T-cell (primary cell): ENCODE results near the gene ITPR3. TPM values are rescaled to one million over a fixed set of nuclear protein-coding genes. Genes with fewer than 3 reads are reported as not detected.
A peak's percentile ranks its signal among the peaks of the same experiment; 100 is the strongest.

ENCODE experiments used
- ATAC-seq, 4 experiments: fragments of 200-7000 bp in 3 of 4; fragments of 150-1000 bp in 1 of 4; cut with Tn5 transposase; replicated peaks in 1 of 4; 1 replicate in 3 of 4; 2 replicates in 1 of 4; pipeline ENCODE4 v1.10.0; 2021; ENCODE audit warnings: moderate library complexity in 3 of 4, mild to moderate bottlenecking in 2 of 4, moderate number of reproducible peaks in 1 of 4
- CTCF ChIA-PET, 2 donors: fragments of 300-600 bp; sonication (Branson Sonifier 250); formaldehyde crosslinking; loops; one replicate each; lab custom pipeline; 2022; ENCODE audit warnings: antibody characterized with exemption in 2 of 2; lab: Charles Lee
- POLR2A ChIA-PET, 2 donors: fragments of 300-600 bp; sonication (Branson Sonifier 250); formaldehyde crosslinking; loops; one replicate each; lab custom pipeline; 2022; ENCODE audit warnings: antibody characterized with exemption in 2 of 2; lab: Charles Lee
- DNase-seq, 35 experiments: peaks; one replicate each; pipeline versions ENCODE4 v3.0.0 to v3.0.0-alpha.2; 2013 to 2023
- H3K27ac ChIP-seq: one replicate; pipeline ENCODE4 v1.5.1; 2013; ENCODE audit warnings: low read length
- H3K27me3 ChIP-seq, 2 experiments: replicated peaks in 1 of 2; 1 replicate in 1 of 2; 2 replicates in 1 of 2; pipeline versions ENCODE4 v1.6.1 to v1.7.0; 2013; ENCODE audit warnings: low read length in 1 of 2, mixed read lengths in 1 of 2; ENCODE audit not compliant: control insufficient read depth in 2 of 2, insufficient read depth in 2 of 2; ENCODE audit errors: extremely low read depth in 1 of 2
- H3K36me3 ChIP-seq, 2 donors: 1 replicate in 1 of 2; 2 replicates in 1 of 2; pipeline versions ENCODE4 v1.6.1 to v1.7.0; 2013; ENCODE audit warnings: low read length in 1 of 2; ENCODE audit not compliant: control insufficient read depth in 2 of 2, insufficient read depth in 1 of 2; ENCODE audit errors: extremely low read depth in 1 of 2
- H3K4me1 ChIP-seq, 2 experiments: 1 replicate in 1 of 2; 2 replicates in 1 of 2; pipeline versions ENCODE4 v1.6.1 to v1.7.0; 2013; ENCODE audit warnings: low read length in 2 of 2, mixed read lengths in 1 of 2; ENCODE audit not compliant: insufficient read depth in 2 of 2, control insufficient read depth in 1 of 2; ENCODE audit errors: extremely low read depth in 1 of 2
- H3K4me3 ChIP-seq, 2 donors: 1 replicate in 1 of 2; 2 replicates in 1 of 2; pipeline versions ENCODE4 v1.5.1 to v1.7.0; 2013; ENCODE audit warnings: mild to moderate bottlenecking in 2 of 2, low read length in 1 of 2, moderate library complexity in 1 of 2; ENCODE audit not compliant: control insufficient read depth in 1 of 2; ENCODE audit errors: extremely low read depth in 1 of 2
- H3K9me3 ChIP-seq: 2 replicates; pipeline ENCODE4 v1.7.0; 2013
- H3K27ac Mint-ChIP-seq, 2 donors: one replicate each; pipeline ENCODE4 v1.8.0; 2020 to 2021; ENCODE audit warnings: mild to moderate bottlenecking in 2 of 2, mixed read lengths in 2 of 2
- H3K27me3 Mint-ChIP-seq, 2 donors: one replicate each; pipeline ENCODE4 v1.8.0; 2021 to 2022; ENCODE audit warnings: mixed read lengths in 2 of 2
- H3K36me3 Mint-ChIP-seq: one replicate; pipeline ENCODE4 v1.8.0; 2021; ENCODE audit warnings: mixed read lengths
- H3K4me1 Mint-ChIP-seq, 3 donors: one replicate each; pipeline ENCODE4 v1.8.0; 2020 to 2022; ENCODE audit warnings: mixed read lengths in 3 of 3, mild to moderate bottlenecking in 1 of 3
- H3K4me3 Mint-ChIP-seq, 3 donors: one replicate each; pipeline ENCODE4 v1.8.0; 2020 to 2022; ENCODE audit warnings: mild to moderate bottlenecking in 3 of 3, mixed read lengths in 3 of 3, moderate library complexity in 3 of 3
- H3K9me3 Mint-ChIP-seq, 3 donors: one replicate each; pipeline ENCODE4 v1.8.0; 2020 to 2022; ENCODE audit warnings: mixed read lengths in 3 of 3
- WGBS: methylation state at CpG from one replicate; pipeline ENCODE4 v1.1.5; 2013; ENCODE audit warnings: missing lambda C conversion rate; ENCODE audit not compliant: insufficient coverage; 5-methylcytosine and 5-hydroxymethylcytosine counted together
- total RNA-seq, 35 experiments: library from RNA in 6 of 35; stranded (reverse) in 6 of 35; fragments of 120-200 nt in 1 of 35; gene quantifications; one replicate each; pipeline versions ENCODE4 v1.2.1 to v1.2.4 and lab custom pipeline; 2013 to 2026

ITPR3 gene
- total RNA-seq, 5 donors from 2014 or later (not counting 1 experiment from before 2014, with no cell fraction given): 49.2 to 63.6 (median 62.4) TPM

DNA sequence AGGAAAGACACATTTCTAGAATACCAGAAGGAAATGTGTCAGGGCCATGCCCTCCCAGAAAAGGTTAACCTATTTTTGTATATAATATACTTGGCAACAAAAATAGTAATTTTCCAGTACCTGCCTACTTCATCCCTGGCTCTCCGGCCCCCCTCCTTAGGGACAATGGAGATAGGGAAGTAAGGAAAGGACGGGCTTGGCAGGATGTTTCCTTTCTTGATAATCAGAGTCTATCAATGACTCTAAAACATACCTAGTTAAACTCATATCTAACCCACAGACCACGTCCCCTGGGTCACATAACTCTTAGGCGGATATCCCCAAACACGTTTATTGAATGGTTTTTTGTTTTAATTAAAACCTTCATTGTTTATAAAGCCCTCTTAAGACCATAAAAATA lies 78.6 kb downstream of the ITPR3 start:
- no peaks in the 10 kb centered on the region for H3K9me3 Mint-ChIP-seq
- WGBS: 90% methylated on average over 2 of the region's 5 CpGs
- H3K36me3 ChIP-seq: peaks cover 0 to 29% of the 10 kb centered on the region in 2 donors

DNA sequence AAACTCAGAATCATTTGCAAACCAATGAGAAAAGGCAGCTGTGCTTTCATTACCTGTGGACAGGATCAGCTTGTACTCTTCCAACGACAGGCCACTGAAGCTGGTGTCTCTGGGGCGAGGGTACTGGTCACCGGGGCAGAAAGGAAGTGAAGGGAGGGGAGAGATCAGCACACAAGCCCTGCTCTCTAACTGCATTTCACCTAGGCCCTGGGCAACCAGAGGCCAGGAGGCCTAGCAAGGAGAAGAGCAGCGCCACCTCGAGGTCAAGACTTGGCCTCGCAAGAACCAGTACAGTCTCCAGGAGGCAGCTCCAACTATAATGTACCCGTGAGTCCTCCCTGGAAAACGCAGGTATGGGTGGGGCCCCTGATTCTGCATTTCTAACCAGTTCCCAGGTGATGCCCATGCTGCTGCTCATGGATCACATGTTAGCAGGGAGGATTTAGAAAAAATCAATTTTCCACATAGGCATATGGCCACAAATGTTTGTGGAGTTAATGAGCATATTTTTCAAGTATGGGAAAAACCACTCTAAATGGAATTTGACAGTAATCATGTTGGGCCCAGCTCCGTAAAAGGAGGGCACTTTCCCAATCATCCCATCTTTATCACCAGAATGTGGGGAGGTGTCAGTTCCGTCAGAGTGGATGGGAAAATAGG lies 79.4 kb downstream of the ITPR3 start:
- Mint-ChIP-seq H3K27ac (peak overlapping the region; percentile 77 to 83), H3K4me1 (peaks cover 36 to 51% (median 41%) of the 10 kb centered on the region in 3 donors), H3K4me3 (no peak overlapping the region), H3K9me3 (no peaks in the 10 kb centered on the region), H3K36me3 (peaks cover 19% of the 10 kb centered on the region), H3K27me3 (no peaks in the 10 kb centered on the region)
- Histone ChIP-seq H3K4me3 (no peak overlapping the region), H3K9me3 (no peaks in the 10 kb centered on the region), H3K4me1 (peaks cover 35 to 38% of the 10 kb centered on the region in 2 experiments), H3K27ac (no peak overlapping the region), H3K36me3 (peaks cover 0 to 21% of the 10 kb centered on the region in 2 donors), H3K27me3 (no peaks in the 10 kb centered on the region)
- DNase-seq (peak; percentile 41 to 87 (median 68)), ATAC-seq (peak; percentile 61 to 69 (median 65))
- CTCF ChIA-PET: interaction anchor here (0.7 to 2.5 kb wide), 10 partner anchors 9 to 120 kb away, joined by 3 to 13 read pairs (median 3); partner anchors contain the start of genes BAK1 (in 1 of the 2) and UQCC2 (in 1 of the 2)
- POLR2A ChIA-PET: interaction anchor here (0.5 to 0.7 kb wide), 2 partner anchors 11 to 95 kb away, joined by 3 to 6 read pairs; partner anchors contain the start of gene UQCC2 (in 1 of the 2)
- WGBS: 65% methylated on average over 5 of the region's 10 CpGs

More for the DNA sequence above, 78.6 kb downstream of the ITPR3 start:
- H3K27ac ChIP-seq: no peak overlapping the region
- no peaks in the 10 kb centered on the region for H3K27me3 ChIP-seq
- H3K36me3 Mint-ChIP-seq: peaks cover 19% of the 10 kb centered on the region
- ATAC-seq: no peak
- no peak overlapping the region for H3K4me3 ChIP-seq
- no peak overlapping the region for H3K4me3 Mint-ChIP-seq
- H3K4me1 ChIP-seq: peaks cover 41 to 46% of the 10 kb centered on the region in 2 experiments
- POLR2A ChIA-PET: no interaction called here
- DNase-seq: no peak
- H3K27me3 Mint-ChIP-seq: no peaks in the 10 kb centered on the region
- H3K4me1 Mint-ChIP-seq: peaks cover 42 to 59% (median 49%) of the 10 kb centered on the region in 3 donors
- H3K9me3 ChIP-seq: no peaks in the 10 kb centered on the region
- H3K27ac Mint-ChIP-seq: peak overlapping the region; percentile 65 to 80
- CTCF ChIA-PET: interaction anchor here (0.6 to 1.7 kb wide), 6 partner anchors 12 to 125 kb away, joined by 3 to 4 read pairs (median 3); partner anchors contain the start of gene BAK1 (in 1 of the 2)

DNA sequence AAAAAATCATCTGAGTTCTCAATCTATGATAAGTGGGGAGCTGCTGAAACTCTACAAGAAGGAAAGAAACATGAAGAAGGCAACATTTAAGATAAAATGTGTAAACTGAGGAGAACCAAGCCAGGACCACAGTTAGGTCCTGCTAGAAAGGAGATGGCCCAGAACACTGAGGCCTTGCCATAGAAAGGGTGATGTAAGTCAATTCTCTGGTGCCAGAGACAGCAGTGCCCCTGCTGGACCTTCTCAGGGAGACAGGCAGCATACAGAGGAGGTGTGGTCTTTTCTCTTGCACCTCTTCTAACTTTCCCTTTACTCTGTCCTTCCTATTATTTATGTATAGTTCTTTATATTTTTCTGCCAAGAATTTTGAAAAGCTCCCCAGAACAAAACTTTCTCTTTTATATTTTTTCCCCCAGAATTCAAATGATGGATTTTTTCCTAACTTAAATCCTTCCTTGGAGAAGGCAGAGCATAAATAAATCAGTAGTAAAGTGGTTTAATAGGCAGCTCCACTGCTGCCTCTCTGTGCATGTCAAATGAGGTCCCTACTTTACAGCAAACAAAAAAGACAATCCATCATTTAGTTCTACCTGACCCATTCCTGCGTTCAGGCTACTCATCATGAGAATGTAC lies 81.3 kb downstream of the ITPR3 start:
- H3K27ac ChIP-seq: no peak overlapping the region
- ChIA-PET CTCF (interaction anchor here (0.6 to 2.5 kb wide), 7 partner anchors 9 to 357 kb away, joined by 3 to 13 read pairs (median 3); partner anchors contain the start of gene UQCC2 (in 1 of the 2)), POLR2A (no interaction called here)
- peak in 1 of 4 experiments; percentile 77 for ATAC-seq
- H3K4me3 ChIP-seq: no peak overlapping the region
- Mint-ChIP-seq H3K36me3 (peaks cover 19% of the 10 kb centered on the region), H3K4me1 (peaks cover 19 to 31% (median 22%) of the 10 kb centered on the region in 3 donors), H3K4me3 (no peak overlapping the region), H3K9me3 (no peaks in the 10 kb centered on the region), H3K27me3 (no peaks in the 10 kb centered on the region), H3K27ac (no peak overlapping the region)
- no peaks in the 10 kb centered on the region for H3K27me3 ChIP-seq
- no CpG with 5 or more reads among the region's 1 CpG for WGBS
- peak in 8 of 35 experiments; percentile 17 to 39 (median 26) for DNase-seq
- H3K36me3 ChIP-seq: peaks cover 0 to 13% of the 10 kb centered on the region in 2 donors
- peaks cover 16 to 18% of the 10 kb centered on the region in 2 experiments for H3K4me1 ChIP-seq
- no peaks in the 10 kb centered on the region for H3K9me3 ChIP-seq

DNA sequence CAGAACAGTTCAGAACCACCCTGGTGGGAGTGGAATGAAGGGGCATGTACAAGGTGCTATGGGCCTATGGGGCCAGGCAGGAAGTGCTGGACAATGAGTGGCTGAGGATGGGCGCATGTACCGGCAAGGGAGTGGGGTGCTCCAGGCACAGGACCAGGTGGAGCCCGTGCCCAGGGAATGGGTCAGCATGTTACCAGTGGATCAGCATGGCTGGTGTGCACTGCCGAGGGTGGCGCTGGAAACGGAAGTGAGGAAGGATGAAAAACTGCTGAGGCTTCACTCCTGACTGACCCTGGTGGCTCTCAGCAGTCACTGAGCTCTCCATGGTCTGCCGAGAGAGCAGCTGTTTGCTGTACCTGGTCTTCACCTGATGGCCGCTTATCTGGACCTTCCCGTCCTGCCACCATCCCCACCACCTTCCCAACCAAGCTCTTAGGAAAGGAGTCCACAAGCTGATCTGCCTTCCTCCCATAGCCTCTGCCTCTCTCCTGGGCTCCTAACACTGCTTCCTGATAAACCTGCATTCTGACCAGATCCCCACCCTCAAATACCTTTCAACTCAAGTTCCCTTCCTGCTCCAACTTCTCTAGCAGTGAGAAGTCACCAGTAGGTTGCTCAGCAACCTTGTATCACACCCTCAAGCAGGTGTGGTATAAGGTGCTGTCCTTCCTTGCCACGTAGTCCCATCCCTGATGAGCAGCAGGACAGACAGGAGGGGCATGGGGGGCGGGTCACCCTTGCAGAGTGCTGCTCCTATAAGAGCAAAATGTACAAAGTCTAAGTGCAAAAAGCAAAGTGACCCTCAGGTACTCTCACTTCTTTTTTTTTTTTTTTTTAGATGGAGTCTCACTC lies 83.3 kb downstream of the ITPR3 start:
- no peaks in the 10 kb centered on the region for H3K9me3 Mint-ChIP-seq
- no peak for ATAC-seq
- no peak overlapping the region for H3K4me3 Mint-ChIP-seq
- H3K27me3 ChIP-seq: no peaks in the 10 kb centered on the region
- H3K27ac Mint-ChIP-seq: no peak overlapping the region
- H3K36me3 ChIP-seq: peaks cover 0 to 13% of the 10 kb centered on the region in 2 donors
- CTCF ChIA-PET: no interaction called here
- POLR2A ChIA-PET: no interaction called here
- no peak for DNase-seq
- no peak overlapping the region for H3K4me3 ChIP-seq
- no peak overlapping the region for H3K27ac ChIP-seq
- WGBS: 93% methylated on average over 9 of the region's 11 CpGs
- H3K36me3 Mint-ChIP-seq: peaks cover 24% of the 10 kb centered on the region
- H3K9me3 ChIP-seq: no peaks in the 10 kb centered on the region
- peaks cover 14 to 28% (median 14%) of the 10 kb centered on the region in 3 donors for H3K4me1 Mint-ChIP-seq
- no peaks in the 10 kb centered on the region for H3K27me3 Mint-ChIP-seq
- H3K4me1 ChIP-seq: peaks cover 0 to 6% of the 10 kb centered on the region in 2 experiments

DNA sequence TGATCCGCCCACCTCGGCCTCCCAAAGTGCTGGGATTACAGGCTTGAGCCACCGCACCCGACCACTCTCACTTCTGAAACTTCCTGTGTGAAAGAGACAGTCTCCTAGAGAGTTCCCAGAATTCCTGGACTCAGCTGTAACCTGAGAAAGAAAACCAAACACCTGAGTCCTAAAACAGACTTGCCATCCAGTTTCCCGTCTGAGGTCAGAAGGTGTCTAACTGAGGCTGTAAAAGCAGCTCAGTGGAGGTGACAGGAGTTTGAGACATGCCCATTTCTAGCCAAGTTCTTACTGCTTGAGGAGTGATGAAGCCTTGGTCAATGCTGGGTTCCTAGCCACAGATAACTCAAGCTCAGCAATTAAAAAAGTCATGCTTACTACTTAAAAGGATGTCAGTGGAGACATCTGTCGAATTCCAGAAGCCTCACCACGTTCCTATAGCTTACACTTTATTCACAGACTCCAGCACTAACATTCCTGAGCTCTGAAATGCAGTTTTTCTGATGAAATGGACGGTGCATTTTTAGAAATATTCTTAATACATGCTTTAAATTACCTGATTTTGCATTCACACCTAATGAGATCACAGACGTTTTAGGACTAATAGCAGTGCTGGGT lies 84.3 kb downstream of the ITPR3 start:
- CTCF ChIA-PET: no interaction called here
- Histone ChIP-seq H3K36me3 (peaks cover 4 to 13% of the 10 kb centered on the region in 2 donors), H3K9me3 (no peaks in the 10 kb centered on the region), H3K27me3 (no peaks in the 10 kb centered on the region), H3K4me1 (peaks cover 2 to 11% of the 10 kb centered on the region in 2 experiments), H3K4me3 (no peak overlapping the region), H3K27ac (no peak overlapping the region)
- WGBS: 96% methylated on average over 6 of the region's 9 CpGs
- POLR2A ChIA-PET: no interaction called here
- DNase-seq: no peak
- ATAC-seq: no peak
- H3K27ac Mint-ChIP-seq: peak overlapping the region in 1 of 2 donors; percentile 22
- no peak overlapping the region for H3K4me3 Mint-ChIP-seq
- no peaks in the 10 kb centered on the region for H3K9me3 Mint-ChIP-seq
- H3K36me3 Mint-ChIP-seq: peaks cover 24% of the 10 kb centered on the region
- H3K4me1 Mint-ChIP-seq: peaks cover 16 to 29% (median 17%) of the 10 kb centered on the region in 3 donors
- no peaks in the 10 kb centered on the region for H3K27me3 Mint-ChIP-seq
